Measurements from ENCODE around the gene JPH2.

GRCh38 chr20:44135417-44136204 lies 51.4 kb downstream of the JPH2 start:
- TF ChIP-seq POLR2AphosphoS5 (IDR thresholded peaks at IDR 0.05; ENCODE audit: low read depth) (no peak), GABPA (IDR thresholded peaks at IDR 0.05; ENCODE audit: low read depth) (no peak)
- TF ChIP-seq, protein P1, sequence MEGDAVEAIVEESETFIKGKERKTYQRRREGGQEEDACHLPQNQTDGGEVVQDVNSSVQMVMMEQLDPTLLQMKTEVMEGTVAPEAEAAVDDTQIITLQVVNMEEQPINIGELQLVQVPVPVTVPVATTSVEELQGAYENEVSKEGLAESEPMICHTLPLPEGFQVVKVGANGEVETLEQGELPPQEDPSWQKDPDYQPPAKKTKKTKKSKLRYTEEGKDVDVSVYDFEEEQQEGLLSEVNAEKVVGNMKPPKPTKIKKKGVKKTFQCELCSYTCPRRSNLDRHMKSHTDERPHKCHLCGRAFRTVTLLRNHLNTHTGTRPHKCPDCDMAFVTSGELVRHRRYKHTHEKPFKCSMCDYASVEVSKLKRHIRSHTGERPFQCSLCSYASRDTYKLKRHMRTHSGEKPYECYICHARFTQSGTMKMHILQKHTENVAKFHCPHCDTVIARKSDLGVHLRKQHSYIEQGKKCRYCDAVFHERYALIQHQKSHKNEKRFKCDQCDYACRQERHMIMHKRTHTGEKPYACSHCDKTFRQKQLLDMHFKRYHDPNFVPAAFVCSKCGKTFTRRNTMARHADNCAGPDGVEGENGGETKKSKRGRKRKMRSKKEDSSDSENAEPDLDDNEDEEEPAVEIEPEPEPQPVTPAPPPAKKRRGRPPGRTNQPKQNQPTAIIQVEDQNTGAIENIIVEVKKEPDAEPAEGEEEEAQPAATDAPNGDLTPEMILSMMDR (IDR thresholded peaks at IDR 0.05; ENCODE audit: insufficient read depth, low read length) = no peak
- TF ChIP-seq, protein P2, sequence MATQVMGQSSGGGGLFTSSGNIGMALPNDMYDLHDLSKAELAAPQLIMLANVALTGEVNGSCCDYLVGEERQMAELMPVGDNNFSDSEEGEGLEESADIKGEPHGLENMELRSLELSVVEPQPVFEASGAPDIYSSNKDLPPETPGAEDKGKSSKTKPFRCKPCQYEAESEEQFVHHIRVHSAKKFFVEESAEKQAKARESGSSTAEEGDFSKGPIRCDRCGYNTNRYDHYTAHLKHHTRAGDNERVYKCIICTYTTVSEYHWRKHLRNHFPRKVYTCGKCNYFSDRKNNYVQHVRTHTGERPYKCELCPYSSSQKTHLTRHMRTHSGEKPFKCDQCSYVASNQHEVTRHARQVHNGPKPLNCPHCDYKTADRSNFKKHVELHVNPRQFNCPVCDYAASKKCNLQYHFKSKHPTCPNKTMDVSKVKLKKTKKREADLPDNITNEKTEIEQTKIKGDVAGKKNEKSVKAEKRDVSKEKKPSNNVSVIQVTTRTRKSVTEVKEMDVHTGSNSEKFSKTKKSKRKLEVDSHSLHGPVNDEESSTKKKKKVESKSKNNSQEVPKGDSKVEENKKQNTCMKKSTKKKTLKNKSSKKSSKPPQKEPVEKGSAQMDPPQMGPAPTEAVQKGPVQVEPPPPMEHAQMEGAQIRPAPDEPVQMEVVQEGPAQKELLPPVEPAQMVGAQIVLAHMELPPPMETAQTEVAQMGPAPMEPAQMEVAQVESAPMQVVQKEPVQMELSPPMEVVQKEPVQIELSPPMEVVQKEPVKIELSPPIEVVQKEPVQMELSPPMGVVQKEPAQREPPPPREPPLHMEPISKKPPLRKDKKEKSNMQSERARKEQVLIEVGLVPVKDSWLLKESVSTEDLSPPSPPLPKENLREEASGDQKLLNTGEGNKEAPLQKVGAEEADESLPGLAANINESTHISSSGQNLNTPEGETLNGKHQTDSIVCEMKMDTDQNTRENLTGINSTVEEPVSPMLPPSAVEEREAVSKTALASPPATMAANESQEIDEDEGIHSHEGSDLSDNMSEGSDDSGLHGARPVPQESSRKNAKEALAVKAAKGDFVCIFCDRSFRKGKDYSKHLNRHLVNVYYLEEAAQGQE (IDR thresholded peaks at IDR 0.05; ENCODE audit: insufficient replicate concordance, low read depth) = no peak

All from HL-60 (cell line).